Thoracic aorta (tissue), 2 donors: Measurements from ENCODE around the gene CCL22. TPM values are rescaled to one million over a fixed set of nuclear protein-coding genes. Genes with fewer than 3 reads are reported as not detected.

Source experiments
- ATAC-seq: fragments of 150-250 bp; one replicate; pipeline ENCODE4 v1.8.0; 2017; ENCODE audit warnings: low read depth; ENCODE audit not compliant: insufficient number of reproducible peaks, low FRiP score
- DNase-seq: peaks from one replicate; pipeline ENCODE4 v3.0.0-alpha.2; 2020; ENCODE audit warnings: low spot score
- H3K27ac ChIP-seq, 2 donors: fragments of 200-600 bp; sonication (generic); 1 replicate in 1 of 2; 2 replicates in 1 of 2; pipeline ENCODE4 v1.5.1; 2016; ENCODE audit warnings: mild to moderate bottlenecking in 2 of 2, moderate library complexity in 2 of 2
- H3K27me3 ChIP-seq: fragments of 200-600 bp; sonication (generic); replicated peaks from 2 replicates; pipeline ENCODE4 v1.6.0; 2016; ENCODE audit warnings: mild to moderate bottlenecking; ENCODE audit not compliant: insufficient read depth
- H3K36me3 ChIP-seq: fragments of 200-600 bp; sonication (generic); one replicate; pipeline ENCODE4 v1.5.1; 2016
- H3K4me1 ChIP-seq, 2 donors: fragments of 200-600 bp; sonication (generic); 1 replicate in 1 of 2; 2 replicates in 1 of 2; pipeline versions ENCODE4 v1.5.1 to v1.6.0; 2016; ENCODE audit warnings: low read depth in 2 of 2, mild to moderate bottlenecking in 1 of 2; ENCODE audit not compliant: control insufficient read depth in 1 of 2
- H3K4me3 ChIP-seq: fragments of 200-600 bp; sonication (generic); 2 replicates; pipeline ENCODE4 v1.5.1; 2016; ENCODE audit warnings: mild to moderate bottlenecking
- H3K9me3 ChIP-seq: fragments of 200-600 bp; sonication (generic); 2 replicates; pipeline ENCODE4 v1.5.1; 2016
- CTCF ChIP-seq: fragments of 200-600 bp; sonication (generic); IDR thresholded peaks from one replicate; pipeline ENCODE4 v1.5.1; 2019; ENCODE audit warnings: antibody characterized with exemption
- total RNA-seq, 2 donors: library from RNA; depleted of rRNA; stranded (reverse); fragments of >200 nt; gene quantifications; one replicate each; pipeline versions ENCODE4 v1.1.0 to v1.2.3, GENCODE V29; 2016

Gene CCL22
- total RNA-seq, 2 donors from 2014 or later: not detected

- DNase-seq (no peak), ATAC-seq (no peak)
- Histone ChIP-seq H3K9me3 (no peaks in the 10 kb centered on the region), H3K4me1 (peaks cover 4 to 8% of the 10 kb centered on the region in 2 donors), H3K27ac (peak overlapping the region in 1 of 2 donors; percentile 2), H3K36me3 (no peaks in the 10 kb centered on the region), H3K27me3 (no peaks in the 10 kb centered on the region), H3K4me3 (no peak overlapping the region)
- TF ChIP-seq CTCF: no peak
These were observed 28.8 kb upstream of the CCL22 start for GRCh38 chr16:57329718-57330327.

- Histone ChIP-seq H3K36me3 (no peaks in the 10 kb centered on the region), H3K27ac (no peak overlapping the region), H3K4me3 (no peak overlapping the region), H3K4me1 (peaks cover 4 to 8% of the 10 kb centered on the region in 2 donors), H3K9me3 (no peaks in the 10 kb centered on the region), H3K27me3 (no peaks in the 10 kb centered on the region)
- ATAC-seq: no peak
- TF ChIP-seq CTCF: no peak
- no peak for DNase-seq
These were observed 27.2 kb upstream of the CCL22 start for GRCh38 chr16:57331355-57331754.

GRCh38 chr16:57333402-57333801, 25.2 kb upstream of the CCL22 start:
- no peak overlapping the region for H3K27ac ChIP-seq
- peaks cover 6% of the 10 kb centered on the region for H3K9me3 ChIP-seq
- H3K4me3 ChIP-seq: no peak overlapping the region
- no peak for ATAC-seq
- H3K4me1 ChIP-seq: peaks cover 4 to 8% of the 10 kb centered on the region in 2 donors
- H3K36me3 ChIP-seq: no peaks in the 10 kb centered on the region
- DNase-seq: no peak
- H3K27me3 ChIP-seq: no peaks in the 10 kb centered on the region
- no peak for TF ChIP-seq CTCF

GRCh38 chr16:57335366-57335765, 23.2 kb upstream of the CCL22 start:
- Histone ChIP-seq H3K4me1 (no peaks in the 10 kb centered on the region), H3K36me3 (no peaks in the 10 kb centered on the region), H3K27ac (no peak overlapping the region), H3K4me3 (no peak overlapping the region), H3K27me3 (no peaks in the 10 kb centered on the region), H3K9me3 (peaks cover 6% of the 10 kb centered on the region)
- DNase-seq (no peak), ATAC-seq (no peak)
- TF ChIP-seq CTCF: no peak

GRCh38 chr16:57341062-57341440, 17.5 kb upstream of the CCL22 start:
- no peak for TF ChIP-seq CTCF
- peaks cover 6% of the 10 kb centered on the region for H3K9me3 ChIP-seq
- no peak overlapping the region for H3K4me3 ChIP-seq
- no peak overlapping the region for H3K27ac ChIP-seq
- H3K36me3 ChIP-seq: no peaks in the 10 kb centered on the region
- no peaks in the 10 kb centered on the region for H3K27me3 ChIP-seq
- DNase-seq (no peak), ATAC-seq (no peak)
- no peaks in the 10 kb centered on the region for H3K4me1 ChIP-seq
